Pons (tissue), 1 donor: ENCODE results near the gene LIN7B.

Experiments used
- DNase-seq: peaks from one replicate; pipeline ENCODE4 v3.0.0-alpha.2; 2016; ENCODE audit warnings: low spot score

The LIN7B gene

DNA sequence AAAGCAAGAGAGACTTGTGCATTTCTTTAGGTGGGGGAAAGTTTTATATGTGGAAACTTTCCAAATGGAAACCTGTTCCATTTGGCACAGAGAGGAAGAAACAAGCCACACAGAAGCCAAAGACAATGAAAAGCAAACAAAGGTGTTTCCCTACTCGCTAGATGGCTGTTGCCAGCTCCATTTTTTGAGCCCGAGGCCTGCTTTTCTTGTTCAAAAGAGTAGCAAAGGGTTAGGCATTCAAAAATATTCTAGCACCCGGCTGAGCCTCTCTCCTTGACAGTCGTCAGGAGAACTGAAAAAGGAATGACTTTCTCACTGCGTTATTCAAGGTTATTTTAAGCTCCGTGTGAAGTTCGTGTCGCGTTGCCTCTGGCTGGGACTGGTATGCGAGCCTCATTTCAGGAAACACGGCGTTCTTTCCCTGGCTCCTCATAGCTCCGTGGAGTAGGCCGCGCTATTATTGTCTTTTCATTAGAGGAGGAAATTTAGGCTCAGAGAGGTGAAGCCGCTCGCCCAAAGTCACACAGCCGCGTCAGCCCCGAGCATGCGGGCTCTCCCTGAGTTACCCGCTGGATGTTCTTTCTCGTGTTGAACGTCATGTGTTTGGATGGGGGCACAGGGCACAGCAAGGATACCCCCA lies 51.1 kb downstream of the LIN7B start:
- peak; percentile 17 for DNase-seq

DNA sequence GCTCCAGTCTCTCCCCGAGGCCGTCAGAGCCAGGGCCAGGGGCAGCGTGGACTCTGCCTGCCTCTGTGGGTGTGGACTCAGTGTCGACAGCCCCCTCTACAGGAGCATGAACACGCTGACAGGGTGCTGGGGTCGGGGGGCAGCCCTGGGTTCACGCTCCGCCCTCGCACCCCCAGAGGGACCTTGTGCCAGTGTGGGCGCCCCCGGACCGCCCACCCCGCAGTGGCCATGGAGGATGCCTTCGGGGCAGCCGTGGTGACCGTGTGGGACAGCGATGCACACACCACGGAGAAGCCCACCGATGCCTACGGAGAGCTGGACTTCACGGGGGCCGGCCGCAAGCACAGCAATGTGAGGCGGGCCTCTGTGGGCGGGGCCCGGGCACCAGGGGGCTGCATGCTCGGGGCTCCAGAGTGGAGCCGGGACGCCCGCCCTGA lies 51.7 kb downstream of the LIN7B start:
- DNase-seq = no peak

DNA sequence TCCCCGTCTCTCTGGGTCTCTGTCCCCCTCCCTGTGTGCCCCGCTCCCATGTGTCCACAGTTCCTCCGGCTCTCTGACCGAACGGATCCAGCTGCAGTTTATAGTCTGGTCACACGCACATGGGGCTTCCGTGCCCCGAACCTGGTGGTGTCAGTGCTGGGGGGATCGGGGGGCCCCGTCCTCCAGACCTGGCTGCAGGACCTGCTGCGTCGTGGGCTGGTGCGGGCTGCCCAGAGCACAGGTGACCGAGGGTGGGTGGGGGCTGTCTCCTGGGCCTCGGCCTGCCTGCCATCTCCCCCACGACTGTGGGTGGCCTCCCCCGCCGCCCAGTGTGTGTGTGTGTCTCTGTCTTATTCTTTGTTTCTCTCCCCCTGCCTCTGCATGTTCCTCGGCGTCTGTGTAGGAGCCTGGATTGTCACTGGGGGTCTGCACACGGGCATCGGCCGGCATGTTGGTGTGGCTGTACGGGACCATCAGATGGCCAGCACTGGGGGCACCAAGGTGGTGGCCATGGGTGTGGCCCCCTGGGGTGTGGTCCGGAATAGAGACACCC lies 53.8 kb downstream of the LIN7B start:
- DNase-seq = no peak
